Neuronal stem cell (in vitro differentiated cells): ENCODE results near the gene AOAH.

Experiments used
- DNase-seq: peaks from one replicate; pipeline ENCODE4 v3.0.0-alpha.2; 2013; ENCODE audit warnings: low spot score
- H2AFZ ChIP-seq: one replicate; pipeline ENCODE4 v1.6.1; 2013; ENCODE audit warnings: mild to moderate bottlenecking, low read length, inconsistent platforms
- H2AK5ac ChIP-seq: 2 replicates; pipeline ENCODE4 v1.6.1; 2013; ENCODE audit warnings: low read depth, mild to moderate bottlenecking, inconsistent platforms, low read length, moderate library complexity, mixed read lengths
- H2BK120ac ChIP-seq: 2 replicates; pipeline ENCODE4 v1.6.1; 2013; ENCODE audit warnings: low read depth, mild to moderate bottlenecking, inconsistent platforms, low read length, moderate library complexity, mixed read lengths
- H2BK12ac ChIP-seq: one replicate; pipeline ENCODE4 v1.6.1; 2013; ENCODE audit warnings: low read length, inconsistent platforms
- H2BK15ac ChIP-seq: 2 replicates; pipeline ENCODE4 v1.6.1; 2013; ENCODE audit warnings: mild to moderate bottlenecking, low read length, inconsistent platforms, mixed read lengths
- H2BK5ac ChIP-seq: one replicate; pipeline ENCODE4 v1.6.1; 2013; ENCODE audit warnings: inconsistent platforms, mild to moderate bottlenecking, low read length, moderate library complexity
- H3K14ac ChIP-seq: one replicate; pipeline ENCODE4 v1.6.1; 2013; ENCODE audit warnings: low read length, inconsistent platforms
- H3K18ac ChIP-seq: 2 replicates; pipeline ENCODE4 v1.6.1; 2013; ENCODE audit warnings: low read length, inconsistent platforms
- H3K23ac ChIP-seq: 2 replicates; pipeline ENCODE4 v1.6.1; 2013; ENCODE audit warnings: low read depth, mild to moderate bottlenecking, mixed read lengths, low read length, inconsistent platforms; ENCODE audit not compliant: poor library complexity
- H3K27ac ChIP-seq: replicated peaks from 3 replicates; pipeline ENCODE4 v1.5.1; 2013; ENCODE audit warnings: low read length, inconsistent platforms
- H3K27me3 ChIP-seq, 3 experiments: 2 replicates each; pipeline ENCODE4 v1.6.1; 2013; ENCODE audit warnings: low read length in 3 of 3, mild to moderate bottlenecking in 2 of 3, inconsistent platforms in 1 of 3, low read depth in 1 of 3, mixed read lengths in 1 of 3, moderate library complexity in 1 of 3; ENCODE audit not compliant: control insufficient read depth in 3 of 3, insufficient read depth in 3 of 3
- H3K36me3 ChIP-seq, 2 donors: replicated peaks in 1 of 2; 2 replicates each; pipeline ENCODE4 v1.6.1; 2013; ENCODE audit warnings: low read length in 2 of 2; ENCODE audit not compliant: control insufficient read depth in 2 of 2, insufficient read depth in 2 of 2
- H3K4ac ChIP-seq: 2 replicates; pipeline ENCODE4 v1.6.1; 2013; ENCODE audit warnings: inconsistent platforms, mild to moderate bottlenecking, low read length, moderate library complexity
- H3K4me1 ChIP-seq, 2 donors: 1 replicate in 1 of 2; 2 replicates in 1 of 2; pipeline ENCODE4 v1.6.1; 2013; ENCODE audit warnings: low read length in 2 of 2, low read depth in 1 of 2; ENCODE audit not compliant: control insufficient read depth in 2 of 2, insufficient read depth in 1 of 2
- H3K4me2 ChIP-seq: one replicate; pipeline ENCODE4 v1.6.1; 2013; ENCODE audit warnings: mild to moderate bottlenecking, low read length, inconsistent platforms; ENCODE audit not compliant: insufficient read depth, poor library complexity, severe bottlenecking
- H3K4me3 ChIP-seq, 2 donors: 2 replicates each; pipeline ENCODE4 v1.5.1; 2013; ENCODE audit warnings: low read length in 2 of 2, mild to moderate bottlenecking in 2 of 2, inconsistent platforms in 1 of 2, moderate library complexity in 1 of 2
- H3K79me1 ChIP-seq: one replicate; pipeline ENCODE4 v1.6.1; 2013; ENCODE audit warnings: low read depth, mild to moderate bottlenecking, inconsistent platforms, low read length, moderate library complexity
- H3K9ac ChIP-seq: one replicate; pipeline ENCODE4 v1.6.1; 2013; ENCODE audit warnings: mild to moderate bottlenecking, low read depth, low read length, inconsistent platforms; ENCODE audit not compliant: poor library complexity
- H3K9me3 ChIP-seq, 2 donors: replicated peaks in 1 of 2; 2 replicates each; pipeline versions ENCODE3 to v1.6.1; 2013; ENCODE audit warnings: low read length in 2 of 2, mild to moderate bottlenecking in 2 of 2, inconsistent platforms in 1 of 2, low read depth in 1 of 2, mixed read lengths in 1 of 2, moderate library complexity in 1 of 2; ENCODE audit not compliant: control insufficient read depth in 2 of 2, insufficient read depth in 1 of 2
- H4K8ac ChIP-seq: one replicate; pipeline ENCODE4 v1.6.1; 2013; ENCODE audit warnings: low read depth, mild to moderate bottlenecking, inconsistent platforms, low read length, moderate library complexity
- H4K91ac ChIP-seq: one replicate; pipeline ENCODE4 v1.6.1; 2013; ENCODE audit warnings: low read length, low read depth, mild to moderate bottlenecking, inconsistent platforms; ENCODE audit not compliant: poor library complexity
- WGBS, 2 donors: extraction: QIAGEN DNeasy Blood & Tissue Kit; methylation state at CpG; one replicate each; pipeline ENCODE4 v1.1.7; 2013; ENCODE audit warnings: missing lambda C conversion rate in 2 of 2, mixed read lengths in 1 of 2; ENCODE audit not compliant: insufficient read length in 2 of 2, insufficient replicate concordance in 1 of 2; ENCODE audit errors: extremely low coverage in 2 of 2; 5-methylcytosine and 5-hydroxymethylcytosine counted together

The AOAH gene

GRCh38 chr7:36549029-36549428 lies 175.3 kb downstream of the AOAH start:
- no peak overlapping the region for H3K14ac ChIP-seq
- DNase-seq: no peak
- no peaks in the 10 kb centered on the region for H3K27me3 ChIP-seq
- H3K4me2 ChIP-seq: no peak overlapping the region
- no peaks in the 10 kb centered on the region for H3K79me1 ChIP-seq
- H3K36me3 ChIP-seq: no peaks in the 10 kb centered on the region
- WGBS, 2 donors: no CpG with 5 or more reads among the region's 2 CpGs
- no peak overlapping the region for H2BK5ac ChIP-seq
- no peak overlapping the region for H4K8ac ChIP-seq
- H3K9me3 ChIP-seq: no peaks in the 10 kb centered on the region
- H3K4me1 ChIP-seq: no peaks in the 10 kb centered on the region
- no peak overlapping the region for H2BK15ac ChIP-seq
- H3K4me3 ChIP-seq: no peak overlapping the region
- no peak overlapping the region for H2AK5ac ChIP-seq
- H3K27ac ChIP-seq: no peak overlapping the region
- H2AFZ ChIP-seq: no peak overlapping the region
- H3K23ac ChIP-seq: no peak overlapping the region
- no peak overlapping the region for H3K4ac ChIP-seq
- H3K18ac ChIP-seq: no peak overlapping the region
- H3K9ac ChIP-seq: no peak overlapping the region
- no peak overlapping the region for H2BK12ac ChIP-seq
- no peak overlapping the region for H2BK120ac ChIP-seq
- no peak overlapping the region for H4K91ac ChIP-seq

DNA sequence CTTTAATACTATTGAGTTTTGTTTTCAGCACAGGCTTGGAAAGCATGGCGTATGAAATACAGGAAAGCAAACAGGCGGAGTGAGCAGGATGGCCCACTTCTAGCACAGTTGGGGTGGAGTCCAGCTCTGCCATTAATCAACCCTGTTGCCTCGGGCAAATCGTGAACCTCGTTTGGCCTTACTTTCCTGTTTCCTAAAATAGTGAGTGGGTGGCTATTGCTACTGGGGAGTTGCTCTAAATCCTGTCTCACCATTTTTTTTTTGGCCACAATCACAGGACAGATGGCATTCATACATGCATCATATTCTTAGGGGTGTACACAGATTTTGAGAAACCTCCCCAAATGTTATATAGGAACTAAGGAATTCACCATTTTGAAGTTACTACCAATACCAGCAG lies 176.9 kb downstream of the AOAH start:
- WGBS, 2 donors: no CpG with 5 or more reads among the region's 5 CpGs
- no peak overlapping the region for H3K27ac ChIP-seq

DNA sequence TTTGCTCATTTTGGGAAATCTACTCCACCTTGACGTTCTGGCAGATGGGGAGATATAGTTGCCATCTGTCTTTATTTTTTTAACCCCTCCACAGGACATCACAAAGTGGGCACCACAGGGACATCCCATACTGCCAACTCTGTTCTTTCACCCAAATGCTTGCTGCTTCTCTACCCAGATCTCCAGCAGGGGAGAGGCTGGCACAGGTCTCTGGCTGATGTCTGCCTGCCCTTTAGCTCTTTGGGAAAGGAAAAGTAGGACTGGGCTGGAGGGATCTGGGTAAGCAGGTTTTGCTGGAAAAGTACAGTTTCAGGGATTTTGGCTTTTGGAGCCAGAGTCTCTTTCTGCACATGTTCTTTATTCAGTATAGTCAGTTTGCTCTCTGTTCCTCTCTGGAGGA lies 178.0 kb downstream of the AOAH start:
- no peaks in the 10 kb centered on the region for H3K27me3 ChIP-seq
- no CpG with 5 or more reads among the region's 1 CpG for WGBS, 2 donors
- no peak overlapping the region for H3K4me2 ChIP-seq
- H4K8ac ChIP-seq: no peak overlapping the region
- H3K4me1 ChIP-seq: no peaks in the 10 kb centered on the region
- H2BK120ac ChIP-seq: no peak overlapping the region
- H3K9ac ChIP-seq: no peak overlapping the region
- no peaks in the 10 kb centered on the region for H3K36me3 ChIP-seq
- H2AK5ac ChIP-seq: no peak overlapping the region
- no peak overlapping the region for H2AFZ ChIP-seq
- H2BK5ac ChIP-seq: no peak overlapping the region
- H3K14ac ChIP-seq: no peak overlapping the region
- H3K27ac ChIP-seq: no peak overlapping the region
- DNase-seq: no peak
- H3K9me3 ChIP-seq: no peaks in the 10 kb centered on the region
- no peak overlapping the region for H2BK15ac ChIP-seq
- H3K79me1 ChIP-seq: no peaks in the 10 kb centered on the region
- no peak overlapping the region for H3K23ac ChIP-seq
- H3K18ac ChIP-seq: no peak overlapping the region
- H3K4me3 ChIP-seq: no peak overlapping the region
- no peak overlapping the region for H2BK12ac ChIP-seq
- H3K4ac ChIP-seq: no peak overlapping the region
- H4K91ac ChIP-seq: no peak overlapping the region

More for the DNA sequence above, 176.9 kb downstream of the AOAH start:
- H3K23ac ChIP-seq: no peak overlapping the region
- no peaks in the 10 kb centered on the region for H3K9me3 ChIP-seq
- no peak overlapping the region for H4K91ac ChIP-seq
- H3K27me3 ChIP-seq: no peaks in the 10 kb centered on the region
- no peak overlapping the region for H2BK15ac ChIP-seq
- H3K79me1 ChIP-seq: no peaks in the 10 kb centered on the region
- no peak overlapping the region for H2BK5ac ChIP-seq
- no peak overlapping the region for H3K4me2 ChIP-seq
- H3K4ac ChIP-seq: no peak overlapping the region
- no peak overlapping the region for H2BK120ac ChIP-seq
- H3K14ac ChIP-seq: no peak overlapping the region
- no peak overlapping the region for H3K9ac ChIP-seq
- H3K4me3 ChIP-seq: no peak overlapping the region
- H2AK5ac ChIP-seq: no peak overlapping the region
- no peaks in the 10 kb centered on the region for H3K36me3 ChIP-seq
- no peak overlapping the region for H2AFZ ChIP-seq
- H4K8ac ChIP-seq: no peak overlapping the region
- DNase-seq: no peak
- no peak overlapping the region for H3K18ac ChIP-seq
- no peak overlapping the region for H2BK12ac ChIP-seq
- H3K4me1 ChIP-seq: no peaks in the 10 kb centered on the region

DNA sequence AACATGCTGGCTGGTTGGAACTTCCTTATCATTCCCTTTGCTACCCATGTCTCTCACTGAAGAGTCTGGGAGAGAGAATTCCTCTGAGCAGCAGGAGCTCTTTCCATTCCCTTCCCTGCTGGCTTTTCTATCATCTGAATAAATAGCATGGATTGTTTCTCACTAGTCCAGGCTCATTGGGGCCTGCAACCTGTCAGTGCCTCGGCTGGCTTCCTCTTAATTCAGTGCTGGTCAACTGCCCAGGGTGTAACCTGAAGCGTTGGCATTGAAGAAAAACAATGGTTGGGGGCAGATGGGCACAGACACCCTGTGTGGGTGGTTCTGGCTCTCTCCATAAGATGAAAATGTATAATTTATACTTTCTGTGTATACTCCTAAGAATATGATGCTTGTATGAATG lies 179.0 kb downstream of the AOAH start:
- Histone ChIP-seq H2BK120ac (no peak overlapping the region), H3K4me1 (no peaks in the 10 kb centered on the region), H3K4ac (no peak overlapping the region), H3K9me3 (no peaks in the 10 kb centered on the region), H3K79me1 (no peaks in the 10 kb centered on the region), H3K9ac (no peak overlapping the region), H3K27ac (no peak overlapping the region), H3K23ac (no peak overlapping the region), H3K14ac (no peak overlapping the region), H2AK5ac (no peak overlapping the region), H2AFZ (no peak overlapping the region), H3K36me3 (no peaks in the 10 kb centered on the region), H3K18ac (no peak overlapping the region), H2BK5ac (no peak overlapping the region), H3K4me2 (no peak overlapping the region), H3K27me3 (no peaks in the 10 kb centered on the region), H3K4me3 (no peak overlapping the region), H4K8ac (no peak overlapping the region), H4K91ac (no peak overlapping the region), H2BK15ac (no peak overlapping the region), H2BK12ac (no peak overlapping the region)
- WGBS, 2 donors: no CpG with 5 or more reads among the region's 2 CpGs
- DNase-seq: no peak
